Adrenal gland (tissue), 12 donors: ENCODE measurements around the gene FLG2. TPM values are rescaled to one million over a fixed set of nuclear protein-coding genes. Genes with fewer than 3 reads are reported as not detected.
"Not testable (repeated sequence)": the region's sequence is repeated elsewhere in the genome, so short reads cannot be mapped to it uniquely, and the experiment has no call there.

Experiments
- DNase-seq, 7 donors: peaks; one replicate each; pipeline ENCODE4 v3.0.0-alpha.2; 2019 to 2020
- H3K27ac ChIP-seq, 5 donors: fragments of 200-600 bp; sonication (generic) in 4 of 5; 1 replicate in 3 of 5; 2 replicates in 2 of 5; pipeline versions ENCODE4 v1.5.1 to v1.8.0; 2016 to 2020; ENCODE audit warnings: mild to moderate bottlenecking in 1 of 5
- H3K27me3 ChIP-seq: fragments of 200-600 bp; 2 replicates; pipeline ENCODE4 v1.8.0; 2021
- H3K36me3 ChIP-seq, 2 donors: fragments of 200-600 bp; replicated peaks in 1 of 2; 1 replicate in 1 of 2; 2 replicates in 1 of 2; pipeline versions ENCODE4 v1.5.1 to v1.8.0; 2018 to 2022
- H3K4me1 ChIP-seq, 2 donors: fragments of 200-600 bp; replicated peaks in 1 of 2; 1 replicate in 1 of 2; 2 replicates in 1 of 2; pipeline versions ENCODE4 v1.5.1 to v1.8.0; 2018 to 2021
- H3K4me3 ChIP-seq, 4 donors: fragments of 200-600 bp; sonication (generic) in 3 of 4; one replicate each; pipeline ENCODE4 v1.5.1; 2016 to 2018
- H3K9me3 ChIP-seq, 3 donors: fragments of 200-600 bp; sonication (generic) in 1 of 3; replicated peaks in 1 of 3; 1 replicate in 2 of 3; 2 replicates in 1 of 3; pipeline versions ENCODE4 v1.5.1 to v1.8.0; 2016 to 2021
- WGBS, 4 donors: extraction: QIAGEN DNeasy Blood & Tissue Kit in 2 of 4; methylation state at CpG; one replicate each; pipeline versions ENCODE4 v1.1.5 to v1.1.7; 2013 to 2017; 5-methylcytosine and 5-hydroxymethylcytosine counted together
- intact Hi-C, 2 donors: fragments of 100-400 bp; cut with DNase I; formaldehyde crosslinking; loops; one replicate each; pipeline versions ENCODE4 v1.14.1 to v1.15.0; 2022 to 2023
- polyA plus RNA-seq, 3 donors: library from polyadenylated mRNA; stranded (reverse); fragments of 200-250 nt in 2 of 3; fragments of 350-450 nt in 1 of 3; fragmentation: Illumina TruSeq in 1 of 3; extraction: RNeasy Lipid Tissue Mini Kit (QIAGEN cat#74804) in 1 of 3; gene quantifications; one replicate each; pipeline ENCODE4 v1.2.3, GENCODE V29; 2013 to 2014
- small RNA-seq, 2 donors: library from RNA; depleted of rRNA; stranded (forward); fragments of <200 nt; gene quantifications; one replicate each; pipeline ENCODE3, GENCODE V24; 2016
- total RNA-seq, 9 donors: library from RNA; depleted of rRNA in 4 of 9; stranded (reverse); fragments of >200 nt in 4 of 9; fragments of 120-200 nt in 1 of 9; fragmentation: NEBNext Ultra II Directional in 1 of 9; extraction: Animal tissue kit (Norgen Biotek cat#: 25700) in 1 of 9; gene quantifications; one replicate each; pipeline versions ENCODE4 v1.1.0 to v1.2.4, GENCODE V29; 2013 to 2023
- donor health status: healthy with polysubstance abuse.
- donor health status: Bipolar disorder and iron deficiency.
- donor health status: DM: yes; HTN: yes; CAD: no.
- donor health status: DM: no; HTN: no; CAD: no.
- donor health status: DM: no; HTN: no; CAD: no.
- donor health status: DM: yes; HTN: yes; CAD: no.

Gene FLG2
- total and polyA plus RNA-seq, 12 donors: not detected

- DNase-seq, intact Hi-C loops, H3K36me3 ChIP-seq, H3K4me1 ChIP-seq, H3K27me3 ChIP-seq, H3K27ac ChIP-seq, H3K9me3 ChIP-seq, H3K4me3 ChIP-seq: not testable (repeated sequence)
- WGBS, 4 donors: 71 to 100% (median 94%) methylated on average over 1 to 8 of the region's 8 CpGs
These were observed 51.8 kb downstream of the FLG2 start for GRCh38 chr1:152307970-152308369.

GRCh38 chr1:152306123-152306522 lies 53.7 kb downstream of the FLG2 start:
- H3K4me3 ChIP-seq, DNase-seq, H3K36me3 ChIP-seq, H3K27ac ChIP-seq, H3K4me1 ChIP-seq, intact Hi-C loops, H3K27me3 ChIP-seq, H3K9me3 ChIP-seq: not testable (repeated sequence)
- WGBS, 4 donors: 82 to 93% (median 90%) methylated on average over 8 to 10 of the region's 10 CpGs

GRCh38 chr1:152304773-152305172 lies 55.0 kb downstream of the FLG2 start:
- H3K4me1 ChIP-seq, H3K36me3 ChIP-seq, H3K27me3 ChIP-seq, intact Hi-C loops, H3K27ac ChIP-seq, H3K4me3 ChIP-seq, H3K9me3 ChIP-seq: not testable (repeated sequence)
- WGBS, 4 donors: 94 to 97% (median 96%) methylated on average over 6 to 12 of the region's 12 CpGs; no CpG with 5 or more reads in 1 of the 4 donors
- DNase-seq: peak in 1 of 7 donors; percentile 35

- H3K36me3 ChIP-seq, DNase-seq, H3K27ac ChIP-seq, H3K9me3 ChIP-seq, H3K4me3 ChIP-seq, intact Hi-C loops, H3K27me3 ChIP-seq, H3K4me1 ChIP-seq: not testable (repeated sequence)
- 90 to 96% (median 94%) methylated on average over 15 to 22 of the region's 25 CpGs for WGBS, 4 donors
These were observed 56.5 kb downstream of the FLG2 start for GRCh38 chr1:152303139-152303872.

Small RNA genes within 50 kb of the gene (small RNA-seq; reads per million reads assigned to genes)
- 0 reads per million in 2 donors for gene HMGN3P1

Other genes with a start within 250 kb of the FLG2 start
- under 1 TPM in 8 of 9 donors, not detected in 1; under 0.01 to 0.30 (median 0.13) TPM for gene TCHH, start 244.6 kb downstream of the FLG2 start, total RNA-seq
- under 1 TPM; 0.05 to 0.32 (median 0.17) TPM for gene TCHH, start 244.6 kb downstream of the FLG2 start, polyA plus RNA-seq
- not detected for gene RPTN, start 200.8 kb downstream of the FLG2 start, total RNA-seq
- gene RPTN, start 200.8 kb downstream of the FLG2 start, polyA plus RNA-seq: not detected
- gene HRNR, start 135.8 kb downstream of the FLG2 start, total RNA-seq: under 1 TPM in 1 of 9 donors, not detected in 8; under 0.01 TPM
- under 1 TPM in 2 of 3 donors, not detected in 1; under 0.01 TPM for gene HRNR, start 135.8 kb downstream of the FLG2 start, polyA plus RNA-seq
- gene FLG, start 34.8 kb downstream of the FLG2 start, total RNA-seq: not detected
- not detected for gene FLG, start 34.8 kb downstream of the FLG2 start, polyA plus RNA-seq
- not detected for gene CRNN, start 54.3 kb upstream of the FLG2 start, total RNA-seq
- gene CRNN, start 54.3 kb upstream of the FLG2 start, polyA plus RNA-seq: 1 to 10 TPM in 2 of 3 donors, not detected in 1; 1.0 to 2.1 TPM
- gene LCE5A, start 150.8 kb upstream of the FLG2 start, total RNA-seq: not detected
- not detected for gene LCE5A, start 150.8 kb upstream of the FLG2 start, polyA plus RNA-seq
- not detected for gene CRCT1, start 154.5 kb upstream of the FLG2 start, total RNA-seq
- not detected for gene CRCT1, start 154.5 kb upstream of the FLG2 start, polyA plus RNA-seq
- gene LCE3E, start 206.8 kb upstream of the FLG2 start, total RNA-seq: not detected
- not detected for gene LCE3E, start 206.8 kb upstream of the FLG2 start, polyA plus RNA-seq
- gene LCE3D, start 220.5 kb upstream of the FLG2 start, total RNA-seq: not detected
- not detected for gene LCE3D, start 220.5 kb upstream of the FLG2 start, polyA plus RNA-seq
- not detected for gene LCE3C, start 240.2 kb upstream of the FLG2 start, total RNA-seq
- gene LCE3C, start 240.2 kb upstream of the FLG2 start, polyA plus RNA-seq: not detected